Right lobe of liver (tissue), 6 donors: ENCODE data around the gene PCDHGC3. TPM values are rescaled to one million over a fixed set of nuclear protein-coding genes. Genes with fewer than 3 reads are reported as not detected.

Source experiments
- ATAC-seq, 4 donors: fragments of 200-7000 bp; cut with Tn5 transposase; one replicate each; pipeline ENCODE4 v1.9.1; 2020; ENCODE audit warnings: mild to moderate bottlenecking in 4 of 4, moderate library complexity in 4 of 4
- DNase-seq, 3 donors: peaks; one replicate each; pipeline ENCODE4 v3.0.0-alpha.2; 2020
- H3K27ac ChIP-seq, 3 donors: fragments of 200-600 bp; one replicate each; pipeline ENCODE4 v1.8.0; 2022
- H3K27me3 ChIP-seq, 2 donors: fragments of 200-600 bp; one replicate each; pipeline ENCODE4 v1.8.0; 2022
- H3K36me3 ChIP-seq, 4 donors: fragments of 200-600 bp; sonication (generic) in 1 of 4; one replicate each; pipeline versions ENCODE4 v1.5.1 to v1.8.0; 2017 to 2022; ENCODE audit warnings: control low read depth in 1 of 4
- H3K4me1 ChIP-seq, 4 donors: fragments of 200-600 bp; sonication (generic) in 1 of 4; one replicate each; pipeline versions ENCODE4 v1.5.1 to v1.8.0; 2017 to 2022; ENCODE audit warnings: control low read depth in 1 of 4
- H3K4me3 ChIP-seq, 3 donors: fragments of 200-600 bp; one replicate each; pipeline ENCODE4 v1.8.0; 2022
- H3K9me3 ChIP-seq, 4 donors: fragments of 200-600 bp; sonication (generic) in 1 of 4; one replicate each; pipeline versions ENCODE4 v1.5.1 to v1.8.0; 2017 to 2022; ENCODE audit warnings: control low read depth in 1 of 4
- CTCF ChIP-seq, 4 donors: fragments of 200-600 bp in 3 of 4; fragments of 450-650 bp in 1 of 4; IDR thresholded peaks; one replicate each; pipeline versions ENCODE4 v1.5.1 to v1.8.0; 2016 to 2022; ENCODE audit warnings: antibody characterized with exemption in 4 of 4, mild to moderate bottlenecking in 2 of 4
- POLR2A ChIP-seq: fragments of 450-650 bp; IDR thresholded peaks from one replicate; pipeline ENCODE4 v1.6.1; 2017; ENCODE audit warnings: antibody characterized with exemption, mild to moderate bottlenecking
- WGBS: methylation state at CpG from one replicate; pipeline ENCODE4 v1.1.6; 2018; ENCODE audit warnings: low coverage, low lambda C conversion rate; ENCODE audit not compliant: insufficient coverage; ENCODE audit errors: missing lambda C conversion rate; 5-methylcytosine and 5-hydroxymethylcytosine counted together
- intact Hi-C, 2 donors: fragments of 100-400 bp; cut with DNase I; formaldehyde crosslinking; loops; one replicate each; pipeline versions ENCODE4 v1.11.2 to v1.14.1; 2022
- total RNA-seq, 6 experiments: library from RNA; depleted of rRNA in 2 of 6; stranded (reverse); fragments of >200 nt in 2 of 6; fragmentation: NEBNext Ultra II Directional in 3 of 6; extraction: Animal tissue kit (Norgen Biotek cat#: 25700) in 3 of 6; gene quantifications; one replicate each; pipeline versions ENCODE4 v1.1.0 to v1.2.4, GENCODE V29; 2016 to 2023
- donor health status: DM: no; HTN: yes; CAD: no.
- donor health status: DM: no; HTN: no; CAD: no.
- donor health status: DM: no; HTN: no; CAD: no.
- donor health status: DM: no; HTN: yes; CAD: no.
- donor health status: DM: no; HTN: yes; CAD: no.

PCDHGC3 gene
- total RNA-seq, 6 experiments from 2014 or later = 6.1 to 10.6 (median 7.6) TPM

GRCh38 chr5:141484310-141484640, 8.5 kb downstream of the PCDHGC3 start:
- TF ChIP-seq POLR2A (no peak), CTCF (IDR thresholded peaks at IDR 0.05) (no peak)
- H3K9me3 ChIP-seq = no peaks in the 10 kb centered on the region
- no peaks in the 10 kb centered on the region for H3K4me1 ChIP-seq
- DNase-seq (no peak), ATAC-seq (no peak)
- intact Hi-C loops = no loop called here
- no peaks in the 10 kb centered on the region for H3K36me3 ChIP-seq
- 19% methylated on average over 4 of the region's 4 CpGs for WGBS
- H3K27me3 ChIP-seq = no peaks in the 10 kb centered on the region
- H3K27ac ChIP-seq = no peak overlapping the region
- H3K4me3 ChIP-seq = no peak overlapping the region

DNA sequence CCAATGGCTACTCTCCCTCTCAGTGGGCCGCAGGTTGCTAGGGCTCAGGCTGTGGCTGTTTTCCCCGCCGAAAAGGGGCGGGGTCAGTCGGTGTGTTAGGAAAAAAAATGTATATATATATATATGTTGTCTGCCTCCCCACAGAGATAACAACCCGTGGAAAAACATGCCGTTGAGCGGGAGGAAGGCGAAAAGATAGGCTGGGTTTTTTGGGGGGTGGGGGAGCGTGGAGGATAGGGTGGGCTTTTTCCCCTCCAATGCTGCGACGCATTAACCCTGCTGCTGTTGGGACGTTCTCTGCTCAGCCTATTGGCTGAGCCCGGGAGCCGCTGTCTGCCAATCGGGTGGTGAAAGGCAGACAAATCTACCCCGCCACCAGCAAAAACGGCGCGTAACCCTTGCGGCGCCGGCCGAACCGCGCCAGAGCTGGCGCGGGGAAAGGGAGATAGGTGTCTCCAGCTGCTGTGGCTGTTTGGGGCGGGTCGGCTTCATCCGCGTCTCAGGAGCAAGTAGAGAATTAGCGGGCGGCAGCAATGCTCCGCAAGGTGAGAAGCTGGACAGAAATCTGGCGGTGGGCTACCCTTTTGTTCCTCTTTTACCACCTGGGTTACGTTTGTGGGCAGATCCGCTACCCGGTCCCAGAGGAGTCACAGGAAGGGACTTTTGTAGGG, 9.0 kb downstream of the PCDHGC3 start, which contains the start of gene PCDHGC4:
TSS of gene PCDHGC4 (plus strand) at position 390 of the 671 bp plus-strand sequence. CDS start at position 534, 144 bp downstream.
- WGBS = 14% methylated on average over 20 of the region's 39 CpGs
- Histone ChIP-seq H3K4me1 (no peaks in the 10 kb centered on the region), H3K36me3 (no peaks in the 10 kb centered on the region), H3K27me3 (no peaks in the 10 kb centered on the region), H3K4me3 (no peak within 1 kb of the TSS), H3K27ac (no peak within 1 kb of the TSS), H3K9me3 (no peaks in the 10 kb centered on the region)
- intact Hi-C loops = no loop called here
- ATAC-seq = no peak
- no peak for DNase-seq
- TF ChIP-seq POLR2A (no peak), CTCF (IDR thresholded peaks at IDR 0.05) (no peak)

GRCh38 chr5:141485321-141486055, 9.7 kb downstream of the PCDHGC3 start:
- TF ChIP-seq CTCF (IDR thresholded peaks at IDR 0.05) (no peak), POLR2A (no peak)
- WGBS = 51% methylated on average over 12 of the region's 38 CpGs
- no peaks in the 10 kb centered on the region for H3K4me1 ChIP-seq
- H3K9me3 ChIP-seq = no peaks in the 10 kb centered on the region
- intact Hi-C loops = no loop called here
- no peak overlapping the region for H3K4me3 ChIP-seq
- no peak for ATAC-seq
- H3K27me3 ChIP-seq = no peaks in the 10 kb centered on the region
- H3K27ac ChIP-seq = no peak overlapping the region
- no peak for DNase-seq
- H3K36me3 ChIP-seq = no peaks in the 10 kb centered on the region

- no peak overlapping the region for H3K4me3 ChIP-seq
- ATAC-seq = no peak
- no peaks in the 10 kb centered on the region for H3K4me1 ChIP-seq
- no peak for DNase-seq
- no peaks in the 10 kb centered on the region for H3K9me3 ChIP-seq
- TF ChIP-seq POLR2A (no peak), CTCF (IDR thresholded peaks at IDR 0.05) (no peak)
- no peak overlapping the region for H3K27ac ChIP-seq
- intact Hi-C loops = no loop called here
- 75% methylated on average over 3 of the region's 9 CpGs for WGBS
- H3K27me3 ChIP-seq = no peaks in the 10 kb centered on the region
- H3K36me3 ChIP-seq = no peaks in the 10 kb centered on the region
These were observed 10.3 kb downstream of the PCDHGC3 start for GRCh38 chr5:141486091-141486490.
